Heart right ventricle (tissue), 16 donors: ENCODE measurements around the gene MT1M. TPM values are rescaled to one million over a fixed set of nuclear protein-coding genes. Genes with fewer than 3 reads are reported as not detected.
"Not testable (repeated sequence)": the region's sequence is repeated elsewhere in the genome, so short reads cannot be mapped to it uniquely, and the experiment has no call there.

ENCODE experiments used
- ATAC-seq, 8 donors: fragments of 200-7000 bp; cut with Tn5 transposase; one replicate each; pipeline ENCODE4 v1.9.1; 2020; ENCODE audit warnings: mild to moderate bottlenecking in 8 of 8, moderate library complexity in 8 of 8, moderate number of reproducible peaks in 1 of 8
- DNase-seq, 2 donors: peaks; one replicate each; pipeline ENCODE4 v3.0.0-alpha.2; 2020
- H3K27ac ChIP-seq, 10 donors: fragments of 200-600 bp; sonication (generic) in 2 of 10; one replicate each; pipeline versions ENCODE4 v1.5.0 to v1.8.0; 2020 to 2022; ENCODE audit warnings: mild to moderate bottlenecking in 3 of 10
- H3K27me3 ChIP-seq, 7 donors: fragments of 200-600 bp; one replicate each; pipeline ENCODE4 v1.8.0; 2021 to 2022; ENCODE audit warnings: mild to moderate bottlenecking in 2 of 7
- H3K36me3 ChIP-seq, 9 donors: fragments of 200-600 bp; sonication (generic) in 1 of 9; one replicate each; pipeline versions ENCODE4 v1.5.0 to v1.8.0; 2020 to 2022; ENCODE audit warnings: mild to moderate bottlenecking in 2 of 9
- H3K4me1 ChIP-seq, 9 donors: fragments of 200-600 bp; sonication (generic) in 1 of 9; one replicate each; pipeline versions ENCODE4 v1.5.0 to v1.8.0; 2020 to 2022; ENCODE audit warnings: mild to moderate bottlenecking in 4 of 9
- H3K4me3 ChIP-seq, 10 donors: fragments of 200-600 bp; sonication (generic) in 2 of 10; one replicate each; pipeline versions ENCODE4 v1.5.0 to v1.8.0; 2020 to 2022; ENCODE audit warnings: mild to moderate bottlenecking in 7 of 10, moderate library complexity in 2 of 10
- H3K9me3 ChIP-seq, 11 donors: fragments of 200-600 bp in 10 of 11; sonication (generic) in 2 of 11; one replicate each; pipeline versions ENCODE4 v1.5.0 to v1.8.0; 2013 to 2022; ENCODE audit warnings: mild to moderate bottlenecking in 2 of 11, control low read depth in 1 of 11, moderate library complexity in 1 of 11
- CTCF ChIP-seq, 9 donors: fragments of 200-600 bp; sonication (generic) in 2 of 9; IDR thresholded peaks; one replicate each; pipeline versions ENCODE4 v1.5.0 to v1.8.0; 2021 to 2022; ENCODE audit warnings: antibody characterized with exemption in 9 of 9, mild to moderate bottlenecking in 5 of 9, moderate library complexity in 1 of 9
- WGBS, 2 donors: extraction: QIAGEN DNeasy Blood & Tissue Kit; methylation state at CpG; one replicate each; pipeline ENCODE4 v1.1.7; 2013; ENCODE audit warnings: inconsistent platforms in 1 of 2; 5-methylcytosine and 5-hydroxymethylcytosine counted together
- intact Hi-C, 10 donors: fragments of 100-400 bp; cut with DNase I; formaldehyde crosslinking; loops; one replicate each; pipeline versions ENCODE4 v1.11.1 to v1.14.2; 2022
- polyA plus RNA-seq, 2 donors: library from polyadenylated mRNA; stranded (reverse); fragments of 200-250 nt; gene quantifications; one replicate each; pipeline ENCODE4 v1.2.3, GENCODE V29; 2013
- total RNA-seq, 10 donors: library from RNA; stranded (reverse); fragmentation: NEBNext Ultra II Directional in 3 of 10; extraction: Animal tissue kit (Norgen Biotek cat#: 25700) in 3 of 10; gene quantifications; one replicate each; pipeline versions ENCODE4 v1.2.1 to v1.2.4, GENCODE V29; 2021 to 2023
- donor health status: Arrhythmogenic right ventricular cardiomyopathy.
- donor health status: ischemic (EF 13 %, LVEDD 7.1; RV severe dilation, severe dysfunction).
- donor health status: healthy with polysubstance abuse.
- donor health status: DM: no; HTN: yes; CAD: no.
- donor health status: DM: no; HTN: no; CAD: no.
- donor health status: ischemic (EF 25% LVEDD 6.9; RV normal size, moderate dysfunction).
- donor health status: ischemic (EF 25% LVEDD 5.7; RV mildly dilated, moderate dysfunction).
- donor health status: healthy.
- donor health status: DM: yes; HTN: yes; CAD: no.
- donor health status: Ischemic cardiomyopathy.
- donor health status: ischemic (EF 35%, LVEDD 5.7; RV mildly dilated, moderate dysfunction).
- donor health status: nonischemic (EF 11% LVEDD 7.7; RV severe dilation, severe dysfunction).
- donor health status: DM: yes; HTN: yes; CAD: no.
- donor health status: PGD.
- donor health status: ischemic (EF 29% LVEDD 5.4; RV normal size, mild dysfunction).
- donor health status: nonischemic (EF 23%, LVEDD 6.1; RV moderate dilation, normal function).

Gene MT1M
- total and polyA plus RNA-seq, 12 donors = 0.75 to 25.4 (median 2.9) TPM

GRCh38 chr16:56673921-56674320, 41.5 kb downstream of the MT1M start:
- intact Hi-C loops = loop anchor here in 2 of 10 donors (1.0 to 2.0 kb wide), 2 partner anchors 28 to 29 kb away; no protein-coding TSS in a partner anchor
- peak; percentile 35 to 68 (median 61) for TF ChIP-seq CTCF (IDR thresholded peaks at IDR 0.05)
- DNase-seq (no peak), ATAC-seq (peak in 5 of 8 donors; percentile 38 to 66 (median 50))
- Histone ChIP-seq H3K27ac (no peak overlapping the region), H3K36me3 (no peaks in the 10 kb centered on the region), H3K27me3 (peaks cover 6 to 80% (median 53%) of the 10 kb centered on the region in 7 donors), H3K4me3 (no peak overlapping the region), H3K9me3 (no peaks in the 10 kb centered on the region), H3K4me1 (peaks cover 0 to 19% (median 14%) of the 10 kb centered on the region in 9 donors)
- 41 to 42% methylated on average over 12 of the region's 12 CpGs for WGBS, 2 donors

- H3K4me3 ChIP-seq, DNase-seq, H3K36me3 ChIP-seq, ATAC-seq, H3K9me3 ChIP-seq, H3K27ac ChIP-seq: not testable (repeated sequence)
- intact Hi-C loops = loop anchor here in 1 of 10 donors (1.0 kb wide), 1 partner anchor 28 kb away; no protein-coding TSS in a partner anchor
- peaks cover 6 to 73% (median 47%) of the 10 kb centered on the region in 7 donors for H3K27me3 ChIP-seq
- WGBS, 2 donors = 73 to 85% methylated on average over 6 of the region's 6 CpGs
- peaks cover 0 to 15% (median 10%) of the 10 kb centered on the region in 9 donors for H3K4me1 ChIP-seq
Measured at GRCh38 chr16:56674570-56674969, 42.1 kb downstream of the MT1M start.

GRCh38 chr16:56675685-56676210, 43.3 kb downstream of the MT1M start:
- Histone ChIP-seq H3K9me3 (no peaks in the 10 kb centered on the region), H3K27me3 (peaks cover 0 to 61% (median 35%) of the 10 kb centered on the region in 7 donors), H3K27ac (no peak overlapping the region), H3K4me3 (peak overlapping the region in 9 of 10 donors; percentile 6 to 37 (median 30)), H3K36me3 (no peaks in the 10 kb centered on the region), H3K4me1 (peaks cover 0 to 21% (median 9%) of the 10 kb centered on the region in 9 donors)
- WGBS, 2 donors = 5 to 9% methylated on average over 32 of the region's 32 CpGs
- no peak for TF ChIP-seq CTCF (IDR thresholded peaks at IDR 0.05)
- intact Hi-C loops = no loop called here
- peak in 4 of 8 donors; percentile 7 to 46 (median 33) for ATAC-seq
- no peak for DNase-seq

GRCh38 chr16:56677474-56677873, 45.0 kb downstream of the MT1M start:
- Histone ChIP-seq H3K4me1 (peaks cover 0 to 32% (median 18%) of the 10 kb centered on the region in 9 donors), H3K27me3 (peaks cover 0 to 44% (median 25%) of the 10 kb centered on the region in 7 donors), H3K9me3 (no peaks in the 10 kb centered on the region), H3K4me3 (no peak overlapping the region), H3K36me3 (no peaks in the 10 kb centered on the region), H3K27ac (no peak overlapping the region)
- 73 to 77% methylated on average over 3 of the region's 3 CpGs for WGBS, 2 donors
- DNase-seq (no peak), ATAC-seq (no peak)
- intact Hi-C loops = no loop called here
- TF ChIP-seq CTCF (IDR thresholded peaks at IDR 0.05) = no peak
